Measurements from ENCODE around the gene DHX15.

DNA sequence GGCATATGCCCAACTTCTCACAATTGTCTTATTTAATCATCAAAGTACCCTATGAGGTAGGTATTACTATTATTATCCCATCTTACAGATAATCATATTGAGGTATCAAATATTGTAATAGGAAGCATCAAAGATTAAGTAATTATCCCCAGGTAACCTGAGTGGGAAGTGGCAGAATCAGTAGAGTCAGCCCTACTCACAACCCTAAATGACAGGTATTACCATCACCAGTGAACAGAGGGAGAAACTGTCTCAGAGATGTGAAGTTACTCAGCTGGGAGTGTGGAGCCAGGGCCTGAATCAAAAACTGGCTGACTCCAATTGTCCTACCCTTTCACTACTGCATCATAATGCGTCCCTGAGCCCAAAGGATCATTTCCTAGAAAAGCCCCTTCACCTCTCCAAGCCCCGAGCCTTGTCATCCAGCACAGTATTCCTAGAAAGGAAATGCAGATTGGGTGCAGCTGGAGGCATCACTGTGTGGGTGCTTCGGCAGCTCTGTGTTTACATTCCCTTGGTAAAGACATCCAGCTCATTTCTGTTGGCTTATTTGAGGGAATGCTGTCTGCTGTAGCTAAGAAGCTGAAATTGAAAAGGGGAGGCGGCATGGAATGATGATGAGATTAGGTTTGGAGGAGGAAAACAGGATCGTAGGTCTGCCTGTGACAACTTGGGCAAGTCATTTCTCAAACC is 72.8 kb downstream of the DHX15 start:
- TF ChIP-seq POLR2A (IDR thresholded peaks at IDR 0.05; ENCODE audit: low read length) (no peak), GATA1 (IDR thresholded peaks at IDR 0.05; ENCODE audit: low read depth, low read length) (no peak)
